ENCODE measurements around the gene AGXT. TPM values are rescaled to one million over a fixed set of nuclear protein-coding genes. Genes with fewer than 3 reads are reported as not detected.

Gene AGXT
- total RNA-seq, 1 experiment from 2014 or later = not detected

DNA sequence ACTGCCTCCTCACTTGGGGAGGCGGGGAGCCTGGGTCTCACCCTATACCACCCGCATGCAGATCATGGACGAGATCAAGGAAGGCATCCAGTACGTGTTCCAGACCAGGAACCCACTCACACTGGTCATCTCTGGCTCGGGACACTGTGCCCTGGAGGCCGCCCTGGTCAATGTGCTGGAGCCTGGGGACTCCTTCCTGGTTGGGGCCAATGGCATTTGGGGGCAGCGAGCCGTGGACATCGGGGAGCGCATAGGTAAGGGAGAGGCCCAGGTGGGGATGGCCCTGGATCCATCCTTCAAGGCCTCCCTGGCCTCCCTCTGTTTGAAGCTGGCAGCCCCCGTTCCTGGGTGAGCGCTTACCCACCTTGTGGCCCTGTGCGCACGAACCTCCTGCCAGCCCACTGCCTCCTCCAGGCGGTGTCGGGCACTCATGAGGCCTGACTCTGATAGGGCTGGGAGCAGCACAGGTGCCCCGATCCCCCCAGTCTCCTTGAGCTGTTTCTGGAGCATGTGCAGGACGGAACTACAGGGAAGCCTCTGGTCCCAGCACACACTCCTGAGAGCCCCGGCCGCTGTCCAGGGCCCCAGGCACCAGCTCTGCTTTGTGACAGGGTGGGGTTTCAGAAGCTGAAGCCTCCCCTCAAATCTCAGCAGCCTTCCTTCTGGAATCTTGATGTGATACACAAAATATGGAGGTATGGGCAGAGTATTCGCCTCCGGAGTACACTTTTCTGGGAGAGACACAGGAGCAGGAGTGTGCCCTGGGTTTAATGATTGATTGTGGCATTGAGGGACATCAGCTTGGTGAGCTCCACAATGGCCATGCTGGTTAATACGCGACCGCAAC, 708 bp downstream of the AGXT start:
- no peak for DNase-seq (ENCODE audit: low read depth)

GRCh38 chr2:240869956-240870875, 1.6 kb downstream of the AGXT start:
- no peak for DNase-seq (ENCODE audit: low read depth)

GRCh38 chr2:240871071-240871958, 2.7 kb downstream of the AGXT start:
- no peak for DNase-seq (ENCODE audit: low read depth)

- no peak for DNase-seq (ENCODE audit: low read depth)
These were observed 3.9 kb downstream of the AGXT start for GRCh38 chr2:240872317-240873097.

- DNase-seq (ENCODE audit: low read depth) = no peak
These were observed 4.6 kb downstream of the AGXT start for GRCh38 chr2:240873098-240873788.

DNA sequence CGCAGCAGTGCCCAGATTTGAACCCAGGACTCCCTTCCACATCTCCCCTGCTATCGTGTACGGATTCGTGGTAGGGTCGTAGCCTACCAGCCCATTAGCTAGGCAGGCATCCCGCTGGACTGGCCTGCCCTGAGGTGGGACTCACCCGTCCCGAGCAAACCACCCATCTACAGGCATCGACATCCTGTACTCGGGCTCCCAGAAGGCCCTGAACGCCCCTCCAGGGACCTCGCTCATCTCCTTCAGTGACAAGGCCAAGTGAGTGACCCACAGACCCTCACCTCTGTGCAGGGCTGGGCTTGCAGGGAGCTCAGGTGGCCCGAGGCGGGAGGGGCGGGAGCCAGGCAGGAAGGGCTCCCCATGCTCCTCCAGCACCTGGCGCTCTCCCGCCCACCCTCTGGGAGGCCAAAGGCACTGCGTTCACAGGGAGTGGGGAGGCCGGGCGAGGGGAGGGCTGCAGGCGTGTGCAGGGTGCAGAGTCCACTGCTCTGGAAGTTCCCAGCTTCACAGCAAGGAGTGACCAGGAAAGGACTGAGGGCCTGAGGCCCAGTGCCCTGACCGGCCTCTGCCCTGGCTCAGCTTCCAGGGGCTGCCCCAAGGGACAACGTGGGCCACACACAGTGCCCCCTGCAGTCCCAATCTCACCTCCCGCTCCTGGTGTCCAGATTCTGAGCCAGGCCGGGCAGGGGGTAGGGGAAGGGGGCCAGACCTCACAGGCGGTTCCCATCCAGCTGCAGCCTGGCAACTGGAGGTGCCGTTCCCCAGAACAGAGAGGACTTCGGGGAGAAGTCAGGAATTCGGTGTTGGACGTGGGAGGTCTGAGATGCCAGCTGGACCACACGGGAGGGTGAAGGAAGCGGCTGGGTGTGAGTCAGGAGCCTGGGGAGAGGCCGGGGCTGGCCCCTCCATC, 5.4 kb downstream of the AGXT start:
- no peak for DNase-seq (ENCODE audit: low read depth)

- no peak for DNase-seq (ENCODE audit: low read depth)
These were observed 6.1 kb downstream of the AGXT start for GRCh38 chr2:240874715-240875227.

DNA sequence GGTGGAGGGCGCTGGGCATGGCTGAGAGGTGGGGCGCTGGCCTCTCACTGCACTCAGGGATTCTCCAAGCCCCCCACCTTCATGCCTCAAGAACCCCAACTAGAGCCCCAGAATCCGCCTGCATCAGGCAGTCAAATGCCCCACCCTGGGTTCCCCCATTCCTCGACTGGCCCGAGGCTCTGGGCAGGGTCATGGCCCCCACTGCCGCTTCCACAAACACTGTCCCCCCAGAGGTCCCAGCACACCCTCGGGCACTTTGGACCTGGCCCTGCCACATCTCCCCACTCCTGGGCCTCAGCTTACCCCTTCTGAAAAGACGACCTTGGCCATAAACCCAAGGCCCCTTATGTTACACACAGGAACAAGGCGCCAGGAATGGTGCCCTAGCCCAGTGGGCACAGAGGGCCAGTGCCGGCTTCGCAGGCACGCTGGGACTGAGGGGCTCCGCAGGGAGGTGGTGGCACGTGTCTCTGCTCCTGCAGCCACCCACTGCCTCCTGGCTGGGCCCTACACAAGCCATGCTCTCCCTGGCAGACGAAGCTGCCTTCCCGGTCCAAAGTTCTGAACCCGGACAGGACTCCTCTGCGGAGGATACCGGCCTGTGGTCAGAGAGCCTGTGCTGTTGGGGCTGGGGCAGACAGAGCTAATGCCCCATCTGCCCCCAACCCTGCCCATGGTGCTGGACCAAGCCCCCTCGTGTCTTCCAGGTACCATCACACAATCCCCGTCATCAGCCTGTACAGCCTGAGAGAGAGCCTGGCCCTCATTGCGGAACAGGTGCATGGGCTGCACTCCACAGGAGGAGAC, 6.8 kb downstream of the AGXT start:
- no peak for DNase-seq (ENCODE audit: low read depth)

DNA sequence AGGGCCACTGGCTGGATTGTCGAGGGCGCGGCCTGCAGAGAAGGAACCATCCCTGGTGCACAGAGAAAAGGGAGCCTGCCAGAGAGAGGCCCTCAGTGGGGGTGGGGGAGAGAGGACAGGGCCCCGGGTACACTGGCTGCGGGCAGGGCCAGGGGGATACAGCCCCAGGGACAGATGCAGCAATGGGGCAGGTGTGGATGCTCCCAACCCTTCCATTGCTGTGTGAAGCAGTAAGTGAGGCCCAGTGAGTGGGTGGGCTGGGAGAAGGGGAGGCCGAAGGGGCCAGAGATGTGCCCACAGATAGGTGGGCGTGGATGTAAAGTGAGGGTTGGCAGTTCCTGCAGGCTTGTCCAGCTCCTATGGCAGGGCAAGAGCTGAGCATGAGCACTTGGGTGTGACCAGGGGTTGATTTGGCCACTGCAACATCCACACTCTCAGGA, 7.4 kb downstream of the AGXT start:
- DNase-seq (ENCODE audit: low read depth) = no peak

GRCh38 chr2:240876475-240877251, 8.0 kb downstream of the AGXT start:
- DNase-seq (ENCODE audit: low read depth) = no peak

- no peak for DNase-seq (ENCODE audit: low read depth)
These were observed 9.1 kb downstream of the AGXT start for GRCh38 chr2:240877460-240878340.

- no peak for DNase-seq (ENCODE audit: low read depth)
These were observed 9.8 kb downstream of the AGXT start for GRCh38 chr2:240878341-240878936.

DNA sequence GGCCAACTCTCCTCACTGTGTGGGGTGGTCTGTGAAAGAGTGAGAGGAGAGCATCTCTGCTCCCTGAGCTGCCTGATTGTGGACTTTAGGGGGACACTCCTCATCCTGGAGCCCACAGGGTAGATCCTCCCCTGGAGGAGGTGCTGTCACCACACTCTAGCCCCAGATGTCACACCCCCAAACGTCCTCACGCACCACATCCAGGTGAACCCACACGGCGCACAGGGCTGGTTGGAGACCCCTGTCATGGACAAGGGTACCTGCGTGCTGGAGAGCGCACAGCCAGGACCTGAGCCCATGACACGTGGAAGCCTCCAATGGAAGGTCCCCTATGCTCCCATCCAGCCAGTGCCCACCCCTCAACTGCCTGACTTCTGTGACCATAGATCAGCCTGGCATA, 10.5 kb downstream of the AGXT start:
- DNase-seq (ENCODE audit: low read depth) = no peak

- no peak for DNase-seq (ENCODE audit: low read depth)
These were observed 13.3 kb downstream of the AGXT start for GRCh38 chr2:240881913-240882312.

DNA sequence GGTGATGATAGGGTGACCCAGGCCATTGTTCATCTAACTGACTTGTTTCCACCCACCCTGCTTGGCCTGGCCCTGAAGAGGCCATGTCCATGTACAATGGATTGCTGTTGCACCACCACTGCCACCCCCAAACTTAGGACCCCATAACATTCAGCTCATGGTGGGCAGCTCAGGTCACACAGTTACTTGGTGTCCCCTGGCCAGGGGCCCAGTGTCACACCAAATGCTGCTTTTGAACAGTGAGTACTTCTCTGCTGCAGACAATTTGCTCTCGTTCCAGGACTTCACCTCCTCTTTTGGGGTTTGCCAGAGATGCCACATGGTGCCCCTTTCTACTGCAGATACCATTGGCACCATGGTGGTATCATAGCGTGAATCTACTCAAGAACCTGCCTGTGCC, 15.6 kb downstream of the AGXT start:
- DNase-seq (ENCODE audit: low read depth) = no peak

- no peak for DNase-seq (ENCODE audit: low read depth)
These were observed 16.1 kb downstream of the AGXT start for GRCh38 chr2:240884745-240885144.
